SIG-M5 treated with dmso at 0.1 percent for 504 hours (cell line): ENCODE measurements around the gene DPP8.
"Not testable (repeated sequence)": the region's sequence is repeated elsewhere in the genome, so short reads cannot be mapped to it uniquely, and the experiment has no call there.

Experiments used
- DNase-seq: peaks from one replicate; lab custom pipeline; 2025; ENCODE audit not compliant: unreplicated experiment; lab: John Stamatoyannopoulos, UW

Gene DPP8

DNA sequence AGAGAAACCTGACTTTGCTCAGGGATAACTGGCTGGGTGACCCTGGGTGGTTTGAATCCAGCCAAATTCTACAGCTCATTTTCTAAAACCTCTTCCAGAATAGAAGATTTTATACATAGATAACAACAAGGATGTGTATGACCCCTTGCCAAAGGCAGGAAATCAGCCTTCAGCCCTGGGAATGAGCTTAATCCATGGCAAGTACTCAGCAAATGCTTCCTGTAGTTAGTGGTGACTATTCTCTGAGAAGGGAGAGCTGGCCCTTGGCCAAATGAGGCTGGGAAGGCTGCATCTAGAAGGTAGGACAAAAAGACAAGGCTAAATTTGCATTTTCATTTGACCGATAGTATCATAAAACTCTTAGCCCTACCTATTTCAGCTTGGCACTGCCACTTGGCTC lies 8.1 kb upstream of the DPP8 start:
- DNase-seq: no peak

DNA sequence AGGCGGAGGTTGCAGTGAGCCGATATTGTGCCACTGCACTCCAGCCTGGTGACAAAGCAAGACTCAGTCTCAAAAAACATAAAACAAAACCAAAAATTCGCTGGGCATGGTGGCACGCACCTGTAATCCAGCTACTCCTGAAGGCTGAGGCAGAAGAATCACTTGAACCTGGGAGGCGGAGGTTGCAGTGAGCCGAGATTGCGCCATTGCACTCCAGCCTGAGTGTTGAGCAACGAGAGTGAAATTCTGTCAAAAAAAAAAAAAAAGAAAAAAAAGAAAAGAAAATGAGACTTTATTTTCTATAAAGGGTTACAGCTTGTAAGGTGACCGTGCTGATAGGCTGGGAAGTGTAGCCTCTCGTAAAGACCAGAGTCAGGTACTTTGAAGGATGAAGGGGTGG lies 6.7 kb upstream of the DPP8 start:
- no peak for DNase-seq

DNA sequence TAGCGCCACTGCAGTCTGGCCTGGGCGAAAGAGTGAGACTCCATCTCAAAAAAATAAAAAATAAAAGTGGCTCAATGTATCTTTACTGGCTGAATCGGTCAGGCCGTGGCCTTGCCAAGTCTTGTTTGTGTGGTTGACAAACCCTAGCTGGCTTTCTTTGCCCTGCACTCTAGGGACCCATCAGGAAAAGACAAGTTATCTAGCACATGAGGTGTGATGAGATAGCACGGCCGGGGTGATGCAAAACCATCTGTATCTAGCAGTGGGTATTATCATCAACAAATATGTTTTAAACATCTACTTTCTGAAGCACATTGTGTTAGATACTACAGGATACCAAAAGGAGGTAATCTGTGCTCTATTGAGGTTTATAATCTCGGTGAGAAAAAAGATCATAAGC lies 3.9 kb upstream of the DPP8 start:
- no peak for DNase-seq

DNA sequence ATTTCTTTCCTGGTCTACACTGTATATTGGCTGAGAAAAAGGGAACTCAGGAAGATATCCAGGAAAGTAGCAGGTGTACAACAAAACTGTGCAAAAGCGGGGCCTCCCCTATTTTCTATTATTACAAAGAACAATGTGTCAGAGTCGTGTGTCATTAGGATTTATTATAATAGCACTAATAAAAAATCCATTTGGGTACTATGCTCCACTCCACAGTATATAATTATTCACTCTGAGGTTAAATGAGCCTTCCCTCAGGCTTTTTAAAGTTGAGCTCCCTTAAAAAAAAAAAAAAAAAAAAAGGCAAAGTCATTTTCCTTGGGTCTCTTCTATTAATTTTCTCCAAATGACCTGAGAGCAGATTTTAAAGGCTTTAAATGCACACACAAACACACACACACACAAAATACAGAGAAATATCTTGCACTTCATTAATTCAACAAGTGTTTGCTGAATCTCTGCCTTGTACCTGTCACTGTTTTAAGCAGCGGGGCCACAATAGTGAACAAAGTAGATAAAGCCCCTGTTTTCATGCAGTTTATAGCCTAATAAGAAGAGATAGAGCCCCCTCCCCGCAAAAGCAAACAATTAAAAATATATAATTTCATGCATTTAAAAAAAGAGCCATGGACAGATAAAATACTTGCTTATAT lies 1.3 kb upstream of the DPP8 start:
- no peak for DNase-seq

DNA sequence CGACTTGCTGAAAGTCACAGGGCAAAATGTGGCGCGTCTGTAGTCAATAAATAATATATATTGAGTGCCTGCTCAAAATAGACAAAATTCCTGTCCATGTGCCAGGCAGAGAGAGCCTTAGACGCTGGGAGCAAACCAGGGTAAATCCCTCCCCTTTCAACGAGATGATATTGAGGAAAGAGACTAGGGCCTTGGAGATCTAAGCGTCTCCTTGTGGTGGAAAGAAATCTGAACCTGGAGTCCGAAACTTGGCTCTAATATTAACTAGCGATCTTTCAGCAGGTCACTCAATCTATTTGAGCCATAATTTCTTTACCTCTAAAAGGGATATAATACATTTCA lies 348 bp upstream of the DPP8 start:
- no peak for DNase-seq

DNA sequence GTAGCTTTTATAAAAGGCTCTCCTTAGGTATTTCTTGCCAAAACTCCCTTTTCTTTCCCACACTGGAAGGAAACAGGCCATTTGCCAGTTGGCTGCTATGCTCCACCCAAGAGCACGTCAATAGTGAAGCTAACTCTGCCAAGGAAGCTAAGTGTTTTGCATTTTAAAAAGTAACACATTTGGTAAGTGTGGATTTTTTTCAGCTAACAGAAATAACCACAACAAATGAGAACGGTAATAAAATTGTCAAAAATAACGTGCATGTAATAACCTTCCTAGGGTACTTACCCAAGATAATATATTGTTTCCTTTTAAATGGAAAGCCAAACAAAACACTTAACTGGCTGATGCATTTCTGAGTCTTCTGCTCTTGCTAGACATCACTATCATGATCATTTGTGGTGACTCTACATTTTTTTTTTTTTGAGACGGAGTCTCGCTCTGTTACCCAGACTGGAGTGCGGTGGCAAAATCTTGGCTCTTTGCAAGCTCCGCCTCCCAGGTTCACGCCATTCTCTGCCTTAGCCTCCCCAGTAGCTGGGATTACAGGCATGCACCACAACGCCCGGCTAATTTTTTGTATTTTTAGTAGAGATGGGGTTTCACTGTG lies 4.6 kb downstream of the DPP8 start:
- DNase-seq: no peak

DNA sequence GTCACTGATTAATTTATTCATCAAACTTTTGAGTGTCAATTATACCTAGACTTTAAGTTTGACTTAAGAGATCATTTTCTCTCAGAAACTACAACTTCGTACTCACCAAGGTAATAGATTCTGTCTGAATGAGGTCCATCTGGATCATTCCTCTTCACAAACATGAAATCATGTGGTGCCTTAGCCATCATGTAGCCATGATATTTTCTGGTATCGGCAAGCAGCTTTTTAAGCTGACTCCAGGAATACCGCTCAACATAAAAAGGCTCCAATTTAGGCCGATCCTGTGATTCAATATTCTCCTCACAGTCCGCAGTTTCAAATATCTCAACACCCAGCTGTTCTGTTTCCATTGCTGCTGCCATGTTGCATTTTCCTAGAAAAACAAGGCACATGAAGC lies 5.3 kb downstream of the DPP8 start:
- DNase-seq: no peak

DNA sequence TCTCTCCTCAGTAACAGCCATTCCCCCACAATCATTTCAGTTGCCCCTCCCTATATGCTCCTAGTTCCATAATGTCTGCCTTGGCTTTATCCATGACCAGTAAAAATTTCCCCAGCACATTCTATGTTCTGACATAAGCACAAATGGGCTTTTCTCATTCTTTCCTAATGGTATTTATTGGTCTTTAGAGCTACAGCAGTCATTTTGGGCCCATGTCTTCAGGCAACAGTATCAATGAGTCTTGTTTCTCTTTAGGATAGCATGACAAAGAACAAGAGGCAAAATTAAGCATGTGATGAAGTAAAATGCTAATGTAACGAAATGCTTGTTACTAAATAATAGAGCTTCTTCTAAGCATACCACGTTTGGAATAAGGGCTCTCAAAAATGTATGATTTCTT lies 8.2 kb downstream of the DPP8 start:
- no peak for DNase-seq

DNA sequence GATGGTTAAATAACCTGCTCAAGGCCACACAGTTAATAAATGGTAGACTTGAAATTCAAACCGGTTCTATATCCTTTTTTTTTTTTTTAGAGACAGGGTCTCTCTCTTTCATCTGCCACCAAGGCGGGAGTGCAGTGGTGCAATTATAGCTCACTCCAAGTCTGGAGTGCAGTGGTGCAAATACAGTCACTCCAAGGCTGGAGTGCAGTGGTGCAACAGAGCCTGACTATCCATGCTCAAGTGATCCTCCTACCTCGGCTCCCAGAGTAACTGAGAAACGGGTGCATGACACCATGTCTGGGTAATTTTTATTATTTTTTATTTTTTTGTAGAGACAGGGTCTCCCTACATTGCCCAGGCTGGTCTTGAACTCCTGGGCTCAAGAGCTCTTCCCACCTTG lies 23.4 kb downstream of the DPP8 start:
- DNase-seq: no peak

DNA sequence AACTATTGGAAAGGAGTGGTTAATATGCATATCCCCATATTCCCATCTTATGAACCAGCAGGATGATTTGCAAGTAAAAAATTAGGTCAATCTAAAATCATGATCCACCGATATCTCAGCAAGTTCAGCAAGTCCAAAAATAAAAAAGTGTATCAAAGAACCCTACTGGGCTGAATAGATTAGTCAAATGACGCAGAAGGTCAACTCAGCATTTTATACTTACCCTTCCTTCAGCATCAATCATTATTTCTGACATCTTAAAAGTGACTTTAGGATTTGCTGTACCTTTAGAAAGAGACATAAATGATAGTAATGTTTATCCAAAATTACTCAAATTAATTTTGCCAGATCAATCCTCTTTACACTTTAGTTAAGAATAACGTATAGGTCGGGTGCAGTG lies 32.6 kb downstream of the DPP8 start:
- DNase-seq: no peak

DNA sequence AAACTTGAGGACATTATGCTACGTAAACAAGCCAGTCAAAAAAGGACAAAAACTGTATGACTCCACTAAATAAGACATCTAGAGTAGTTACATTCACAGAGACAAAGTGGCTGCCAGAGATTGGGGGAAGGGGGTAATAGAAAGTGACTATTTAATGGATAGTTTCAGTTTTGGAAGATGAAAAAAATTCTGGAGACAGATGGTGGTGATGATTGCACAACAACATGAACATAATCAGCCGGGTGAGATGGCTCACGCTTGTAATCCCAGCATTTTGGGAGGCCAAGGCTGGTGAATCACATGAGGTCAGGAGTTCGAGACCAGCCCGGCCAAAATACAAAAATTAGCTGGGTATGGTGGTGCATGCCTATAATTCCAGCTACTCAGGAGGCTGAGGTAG lies 40.6 kb downstream of the DPP8 start:
- DNase-seq: no peak

DNA sequence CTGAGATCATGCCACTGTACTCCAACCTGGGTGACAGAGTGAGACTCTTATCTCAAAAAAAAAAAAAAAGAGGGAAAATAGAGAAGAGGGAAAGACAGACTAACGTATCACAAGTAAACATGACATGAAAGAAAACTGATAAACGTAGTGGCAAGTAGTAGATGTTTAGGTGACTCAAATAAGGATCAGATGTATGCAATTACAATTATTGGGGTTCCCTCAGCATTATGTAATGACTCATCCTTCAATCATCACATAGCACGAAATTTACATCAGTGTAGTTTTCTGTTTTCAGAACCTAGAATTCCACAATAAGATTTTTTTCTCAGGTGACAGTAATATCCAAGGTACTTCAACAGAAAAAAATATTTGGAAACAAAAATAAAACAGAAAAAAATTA lies 46.6 kb downstream of the DPP8 start:
- DNase-seq: no peak

DNA sequence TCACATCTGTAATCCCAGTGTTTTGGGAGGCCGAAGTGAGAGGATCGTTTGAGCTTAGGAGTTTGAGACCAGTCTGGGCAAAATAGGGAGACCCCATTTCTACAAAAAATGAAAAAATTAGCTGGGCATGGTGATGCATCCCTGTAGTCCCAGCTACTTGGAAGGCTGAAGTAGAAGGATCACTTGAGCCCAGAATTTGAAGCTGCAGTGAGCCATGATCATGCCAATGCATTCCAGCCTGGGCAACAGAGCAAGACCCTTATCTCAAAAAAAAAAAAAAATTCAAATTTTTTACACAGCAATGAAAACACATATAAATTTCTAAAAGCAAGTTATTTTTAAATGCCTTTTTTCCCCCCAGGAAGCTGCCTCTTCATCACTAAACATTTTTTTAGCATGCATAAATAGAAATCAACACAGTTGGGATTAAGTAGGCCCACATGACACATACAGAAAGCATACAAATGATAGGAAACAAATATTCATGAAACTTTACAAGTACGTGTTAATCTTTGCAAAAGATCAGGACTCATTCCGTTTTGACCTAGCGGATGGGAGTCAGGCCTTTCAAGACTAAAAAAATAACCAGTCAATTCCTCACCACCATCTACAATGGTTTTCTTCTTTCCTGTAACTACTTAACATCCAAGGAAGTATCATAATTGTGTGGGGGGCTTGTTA lies 49.1 kb downstream of the DPP8 start:
- DNase-seq: no peak

DNA sequence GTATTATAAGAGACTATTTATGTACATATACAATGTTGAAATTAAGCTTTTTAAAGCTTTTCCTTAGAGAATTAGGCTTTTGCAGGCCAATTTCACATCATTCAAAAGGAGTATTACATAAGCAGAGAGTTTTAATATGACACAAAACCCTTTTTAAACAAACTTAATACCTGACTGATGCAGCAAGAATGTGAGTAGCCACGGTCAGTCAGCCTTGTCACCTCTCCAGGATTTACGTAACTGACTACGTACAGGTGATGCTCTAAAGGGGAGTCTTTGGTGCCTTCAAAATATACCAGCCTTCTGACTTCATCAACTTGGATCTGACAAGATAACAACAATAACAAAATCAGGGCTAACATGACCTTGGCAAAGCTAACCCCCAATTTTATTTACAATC lies 50.6 kb downstream of the DPP8 start:
- DNase-seq: no peak

DNA sequence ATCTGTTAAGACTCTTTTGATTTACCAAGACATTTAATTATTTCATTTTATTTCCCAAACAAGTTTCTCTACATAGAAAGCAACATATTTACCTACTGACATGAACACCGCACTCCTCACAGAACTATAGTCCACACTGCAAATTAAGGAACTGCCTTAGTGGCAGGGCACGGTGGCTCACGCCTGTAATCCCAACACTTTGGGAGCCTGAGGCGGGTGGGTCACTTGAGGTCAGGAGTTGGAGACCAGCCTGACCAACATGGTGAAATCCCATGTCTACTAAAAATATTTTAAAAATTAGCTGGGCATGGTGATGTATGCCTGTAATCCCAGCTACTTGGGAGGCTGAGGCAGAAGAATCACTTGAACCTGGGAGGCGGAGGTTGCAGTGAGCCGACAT lies 54.4 kb downstream of the DPP8 start:
- not testable (repeated sequence) for DNase-seq

DNA sequence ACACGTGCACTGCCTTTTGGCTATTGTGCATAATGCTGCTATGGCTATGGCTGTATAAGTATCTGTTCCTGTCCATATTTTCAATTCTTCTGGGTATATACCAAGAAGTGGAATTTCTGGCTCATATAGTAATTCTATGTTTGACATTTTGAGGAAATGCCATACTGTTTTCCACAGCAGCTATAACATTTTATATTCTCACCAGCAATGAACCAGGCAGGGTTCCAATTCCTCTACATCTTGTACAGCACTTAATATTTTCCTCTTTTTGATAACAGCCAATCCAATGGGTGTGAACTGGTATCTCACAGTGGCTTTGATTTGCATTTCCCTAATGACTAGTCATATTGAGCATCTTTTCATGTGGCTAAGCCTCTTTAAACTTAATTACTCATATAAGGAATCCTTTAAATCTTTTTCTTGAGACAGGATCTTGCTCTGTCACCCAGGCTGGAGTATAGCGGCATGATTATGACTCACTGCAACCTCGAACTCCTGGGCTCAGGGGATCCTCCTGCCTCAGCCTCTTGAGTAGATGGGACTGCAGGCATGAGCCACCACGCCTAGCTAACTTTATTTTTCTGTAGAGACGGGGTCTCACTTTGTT lies 56.6 kb downstream of the DPP8 start:
- DNase-seq: no peak

DNA sequence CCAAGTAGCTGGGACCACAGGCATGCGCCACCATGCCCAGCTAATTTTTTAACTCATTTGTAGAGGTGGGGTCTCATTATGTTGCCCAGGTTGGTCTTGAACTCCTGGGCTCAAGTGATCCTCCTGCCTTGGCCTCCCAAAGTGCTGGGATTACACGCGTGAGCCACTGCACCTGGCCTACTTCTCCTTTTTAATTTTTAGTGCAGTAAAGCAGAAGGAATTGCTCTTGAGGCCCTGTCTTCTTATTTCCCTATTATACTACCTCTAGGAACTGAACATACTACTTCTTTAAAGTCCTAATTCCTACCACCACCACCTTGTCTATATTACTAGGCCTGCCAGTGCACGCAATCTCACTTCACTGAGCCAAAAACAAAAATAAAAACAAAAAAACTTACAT lies 62.2 kb downstream of the DPP8 start:
- peak; percentile 22 for DNase-seq

DNA sequence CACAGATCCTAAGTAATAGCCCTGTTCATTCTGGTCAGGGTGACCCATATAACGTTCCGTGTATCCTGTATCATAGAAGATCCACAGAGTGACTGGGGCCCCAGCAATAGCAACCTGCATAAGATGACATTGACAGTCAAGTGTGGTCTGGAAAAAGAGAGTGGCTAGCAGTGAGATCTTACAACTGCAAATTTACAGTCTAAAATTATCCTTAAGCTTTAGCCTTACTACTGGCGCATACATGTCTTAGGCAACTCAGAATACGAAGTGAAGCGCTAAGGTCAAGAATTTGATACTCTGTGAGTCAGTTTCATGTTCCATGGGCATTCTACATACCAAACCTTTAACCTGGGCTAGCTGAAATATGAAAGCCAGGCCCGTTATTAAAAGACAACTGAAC lies 65.5 kb downstream of the DPP8 start:
- no peak for DNase-seq

DNA sequence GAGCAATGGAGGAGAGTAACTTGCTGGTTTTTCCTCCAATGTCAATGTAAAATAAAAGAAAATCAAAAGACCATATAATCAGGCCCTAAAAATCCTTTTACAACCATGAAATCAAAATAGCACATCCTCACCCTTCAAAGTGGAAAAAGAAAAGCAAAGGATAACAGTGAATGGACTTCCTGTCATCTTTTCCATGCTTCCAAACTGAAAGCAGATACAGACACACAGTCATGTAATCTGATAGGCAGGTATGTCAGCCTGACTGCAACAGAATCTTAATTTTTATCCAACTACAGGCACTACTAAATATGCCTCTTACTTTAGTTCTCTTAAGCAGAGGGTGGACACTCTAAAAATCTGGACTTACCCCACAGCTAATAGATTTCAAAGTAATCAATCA lies 66.9 kb downstream of the DPP8 start:
- no peak for DNase-seq

DNA sequence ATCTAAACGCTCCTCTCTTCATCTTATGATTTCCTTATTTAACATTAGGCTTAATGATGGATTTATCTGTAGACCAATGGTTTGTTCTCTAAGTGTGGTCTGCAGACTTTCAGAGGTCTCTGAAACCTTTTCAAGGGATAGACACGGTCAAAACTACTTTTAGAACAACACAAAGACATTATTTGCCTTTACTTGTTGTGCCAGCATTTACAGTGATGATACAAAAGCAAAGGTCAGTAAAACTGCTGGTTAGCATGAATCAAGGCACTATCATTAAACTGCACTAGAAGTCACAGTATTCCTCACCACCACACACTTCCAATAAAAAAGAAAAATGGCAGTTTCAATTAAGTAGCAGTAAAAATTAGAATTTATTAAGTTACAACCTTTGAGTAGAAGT lies 70.3 kb downstream of the DPP8 start:
- no peak for DNase-seq

DNA sequence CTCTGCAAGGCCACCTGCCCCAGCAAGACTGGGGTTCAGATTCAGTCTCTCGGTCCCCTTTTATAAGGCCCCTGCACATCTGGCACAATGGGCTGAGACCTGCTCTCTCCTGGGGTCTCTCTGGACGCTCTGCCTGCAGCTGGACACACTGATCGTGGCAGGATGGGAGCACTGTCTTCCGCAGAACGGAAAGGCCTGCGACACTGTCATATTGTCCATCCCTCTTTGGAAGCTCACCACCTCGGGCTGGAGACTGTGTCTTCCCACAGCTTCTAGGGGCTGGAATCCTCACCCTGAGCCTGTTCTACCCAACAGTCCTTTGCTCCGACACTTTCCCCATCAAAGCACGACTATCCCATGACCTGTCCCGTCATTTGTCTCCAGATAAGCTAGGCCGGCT lies 83.3 kb downstream of the DPP8 start:
- DNase-seq: no peak

DNA sequence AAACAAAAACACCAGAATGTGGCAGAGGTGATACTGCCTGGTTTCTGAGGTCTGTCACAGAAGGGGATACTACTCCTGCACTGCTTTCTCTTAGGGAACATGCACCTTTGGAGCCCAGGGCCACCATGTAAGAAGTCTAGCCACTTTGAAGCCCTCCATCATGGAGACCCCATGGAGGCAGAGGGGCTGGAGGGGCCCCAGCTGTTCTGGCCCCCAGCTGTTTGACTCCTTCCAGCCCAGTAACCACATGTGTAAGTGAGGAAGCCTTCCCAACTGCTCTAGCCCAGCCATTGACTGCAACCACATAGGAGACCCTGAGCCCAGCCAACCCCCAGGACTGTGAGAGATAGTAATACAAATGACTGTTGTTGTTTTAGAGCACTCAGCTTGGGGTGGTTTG lies 85.8 kb downstream of the DPP8 start:
- no peak for DNase-seq
